DND-41 (cell line): Measurements from ENCODE around the gene ZBTB21.
A peak's percentile ranks its signal among the peaks of the same experiment; 100 is the strongest.

Experiments used
- ATAC-seq: fragments of 200-7000 bp; cut with Tn5 transposase; 3 replicates; pipeline ENCODE4 v1.9.1; 2021; ENCODE audit warnings: low read depth; ENCODE audit not compliant: insufficient read depth
- DNase-seq: peaks from one replicate; pipeline ENCODE4 v3.0.0-alpha.2; 2020
- H2AFZ ChIP-seq: 2 replicates; pipeline ENCODE4 v1.6.0; 2012; ENCODE audit warnings: low read depth, low read length
- H3K27ac ChIP-seq: 2 replicates; pipeline ENCODE4 v1.5.1; 2012; ENCODE audit warnings: low read length, inconsistent platforms
- H3K27me3 ChIP-seq: fragments of 200-600 bp; sonication (generic); 2 replicates; pipeline ENCODE4 v1.6.0; 2012; ENCODE audit warnings: low read length, mild to moderate bottlenecking, inconsistent platforms; ENCODE audit not compliant: insufficient read depth, poor library complexity
- H3K36me3 ChIP-seq: 2 replicates; pipeline ENCODE4 v1.5.1; 2012; ENCODE audit warnings: low read length, inconsistent platforms; ENCODE audit not compliant: insufficient read depth
- H3K4me1 ChIP-seq: 2 replicates; pipeline ENCODE4 v1.5.1; 2012; ENCODE audit warnings: mild to moderate bottlenecking, low read length; ENCODE audit not compliant: insufficient read depth
- H3K4me2 ChIP-seq: 2 replicates; pipeline ENCODE4 v1.6.0; 2012; ENCODE audit warnings: mild to moderate bottlenecking, moderate library complexity, low read length, inconsistent platforms; ENCODE audit not compliant: insufficient read depth
- H3K4me3 ChIP-seq, 2 experiments: fragments of 200-600 bp in 1 of 2; shearing (Covaris generic) in 1 of 2; 2 replicates each; pipeline ENCODE4 v1.5.1; 2012 to 2016; ENCODE audit warnings: inconsistent platforms in 2 of 2, low read length in 2 of 2, mild to moderate bottlenecking in 2 of 2, low read depth in 1 of 2, moderate library complexity in 1 of 2
- H3K79me2 ChIP-seq: 2 replicates; pipeline ENCODE4 v1.6.0; 2012; ENCODE audit warnings: low read length, inconsistent platforms; ENCODE audit not compliant: insufficient read depth
- H3K9ac ChIP-seq: 2 replicates; pipeline ENCODE4 v1.6.0; 2012; ENCODE audit warnings: low read depth, mild to moderate bottlenecking, inconsistent platforms, low read length, moderate library complexity
- H3K9me3 ChIP-seq: 2 replicates; pipeline ENCODE4 v1.5.1; 2012; ENCODE audit warnings: low read length, moderate library complexity, mild to moderate bottlenecking, inconsistent platforms; ENCODE audit not compliant: insufficient read depth, severe bottlenecking
- H4K20me1 ChIP-seq: 2 replicates; pipeline ENCODE4 v1.6.0; 2012; ENCODE audit warnings: low read length; ENCODE audit not compliant: insufficient read depth
- EZH2 ChIP-seq: IDR thresholded peaks from 3 replicates; pipeline ENCODE4 v1.6.1; 2012; ENCODE audit warnings: borderline replicate concordance, low read depth, mild to moderate bottlenecking, moderate library complexity, low read length, inconsistent platforms; ENCODE audit not compliant: severe bottlenecking
- TF ChIP-seq, protein P1 (sequence below): IDR thresholded peaks from 2 replicates; pipeline ENCODE4 v1.5.1; 2012; ENCODE audit warnings: borderline replicate concordance, low read length, moderate library complexity, mild to moderate bottlenecking; ENCODE audit not compliant: poor library complexity, severe bottlenecking; ENCODE audit errors: extremely low read depth

Gene ZBTB21

GRCh38 chr21:41954654-41955499, 55.3 kb downstream of the ZBTB21 start:
- Histone ChIP-seq H3K9me3 (no peaks in the 10 kb centered on the region), H3K4me3 (no peak overlapping the region), H3K27ac (no peak overlapping the region), H2AFZ (no peak overlapping the region), H3K79me2 (no peaks in the 10 kb centered on the region), H4K20me1 (no peaks in the 10 kb centered on the region), H3K9ac (no peak overlapping the region), H3K4me2 (0 out of 2 replicates have a peak overlapping the region, but pooled peaks have one; percentile 36), H3K36me3 (no peaks in the 10 kb centered on the region), H3K4me1 (peaks cover 19% of the 10 kb centered on the region), H3K27me3 (peaks cover 7% of the 10 kb centered on the region)
- DNase-seq (no peak), ATAC-seq (no peak)
- TF ChIP-seq, protein P1, sequence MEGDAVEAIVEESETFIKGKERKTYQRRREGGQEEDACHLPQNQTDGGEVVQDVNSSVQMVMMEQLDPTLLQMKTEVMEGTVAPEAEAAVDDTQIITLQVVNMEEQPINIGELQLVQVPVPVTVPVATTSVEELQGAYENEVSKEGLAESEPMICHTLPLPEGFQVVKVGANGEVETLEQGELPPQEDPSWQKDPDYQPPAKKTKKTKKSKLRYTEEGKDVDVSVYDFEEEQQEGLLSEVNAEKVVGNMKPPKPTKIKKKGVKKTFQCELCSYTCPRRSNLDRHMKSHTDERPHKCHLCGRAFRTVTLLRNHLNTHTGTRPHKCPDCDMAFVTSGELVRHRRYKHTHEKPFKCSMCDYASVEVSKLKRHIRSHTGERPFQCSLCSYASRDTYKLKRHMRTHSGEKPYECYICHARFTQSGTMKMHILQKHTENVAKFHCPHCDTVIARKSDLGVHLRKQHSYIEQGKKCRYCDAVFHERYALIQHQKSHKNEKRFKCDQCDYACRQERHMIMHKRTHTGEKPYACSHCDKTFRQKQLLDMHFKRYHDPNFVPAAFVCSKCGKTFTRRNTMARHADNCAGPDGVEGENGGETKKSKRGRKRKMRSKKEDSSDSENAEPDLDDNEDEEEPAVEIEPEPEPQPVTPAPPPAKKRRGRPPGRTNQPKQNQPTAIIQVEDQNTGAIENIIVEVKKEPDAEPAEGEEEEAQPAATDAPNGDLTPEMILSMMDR: no peak
- TF ChIP-seq EZH2: no peak

- Histone ChIP-seq H3K4me1 (peaks cover 19% of the 10 kb centered on the region), H3K9ac (no peak within 1 kb of the TSS), H3K27ac (no peak within 1 kb of the TSS), H3K4me2 (0 out of 2 replicates have a peak within 1 kb of the TSS, but pooled peaks have one; percentile 36), H3K9me3 (no peaks in the 10 kb centered on the region), H4K20me1 (no peaks in the 10 kb centered on the region), H3K4me3 (no peak within 1 kb of the TSS), H3K36me3 (no peaks in the 10 kb centered on the region), H3K79me2 (no peaks in the 10 kb centered on the region), H2AFZ (no peak within 1 kb of the TSS), H3K27me3 (peaks cover 7% of the 10 kb centered on the region)
- ATAC-seq: peak; percentile 64
- peak; percentile 45 for DNase-seq
- TF ChIP-seq, protein P1: no peak
- no peak for TF ChIP-seq EZH2
Measured at GRCh38 chr21:41953831-41954653, 56.1 kb downstream of the ZBTB21 start, which contains the start of gene C2CD2. C2CD2 (minus strand) TSS chr21:41954018; CDS start chr21:41953648, 370 bp downstream.

DNA sequence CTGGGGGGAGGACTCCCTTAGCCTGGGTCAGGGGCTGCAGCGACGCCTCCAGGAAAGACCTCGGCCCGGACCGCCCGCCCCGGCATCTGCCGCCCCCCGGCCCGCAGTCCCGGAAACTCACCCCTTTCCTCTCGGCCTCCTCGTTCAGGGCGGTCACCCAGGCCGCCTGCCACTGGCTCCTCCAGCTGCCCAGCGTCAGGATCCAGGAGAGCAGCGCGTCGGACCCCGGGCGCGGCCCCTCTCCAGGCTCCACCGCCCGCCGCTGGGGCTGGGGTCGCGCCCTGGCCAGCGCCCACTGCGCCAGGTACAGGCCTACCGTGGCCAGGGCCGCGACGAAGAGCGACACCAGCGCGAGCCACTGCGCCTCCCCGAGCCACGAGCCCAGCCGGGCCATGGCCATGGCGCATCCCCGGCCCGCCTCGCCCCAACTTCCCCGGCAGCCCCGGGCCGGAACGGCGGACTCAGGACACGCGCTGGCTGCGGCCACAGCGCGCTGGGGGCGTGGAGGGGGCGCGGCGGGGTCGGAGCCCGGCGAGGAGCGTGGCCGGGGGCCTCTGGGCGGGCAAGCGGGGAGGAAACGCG, 56.8 kb downstream of the ZBTB21 start:
- TF ChIP-seq, protein P1: no peak
- no peak overlapping the region for H2AFZ ChIP-seq
- DNase-seq (no peak), ATAC-seq (no peak)
- no peak overlapping the region for H3K9ac ChIP-seq
- H4K20me1 ChIP-seq: no peaks in the 10 kb centered on the region
- no peak overlapping the region for H3K4me3 ChIP-seq
- no peaks in the 10 kb centered on the region for H3K36me3 ChIP-seq
- no peak overlapping the region for H3K27ac ChIP-seq
- H3K4me1 ChIP-seq: peaks cover 19% of the 10 kb centered on the region
- H3K27me3 ChIP-seq: peaks cover 7% of the 10 kb centered on the region
- no peak overlapping the region for H3K4me2 ChIP-seq
- no peaks in the 10 kb centered on the region for H3K9me3 ChIP-seq
- H3K79me2 ChIP-seq: no peaks in the 10 kb centered on the region
